HEK293T (cell line): ENCODE measurements around the gene CAMKMT.

Experiments used
- CTBP1 ChIP-seq: fragments of 450-650 bp; IDR thresholded peaks from 2 replicates; pipeline ENCODE4 v1.6.1; 2016; ENCODE audit warnings: borderline replicate concordance
- ELF4 ChIP-seq: fragments of 450-650 bp; IDR thresholded peaks from 2 replicates; pipeline ENCODE4 v1.6.1; 2017; ENCODE audit warnings: antibody characterized with exemption
- FOXM1 ChIP-seq: fragments of 450-650 bp; IDR thresholded peaks from 2 replicates; pipeline ENCODE4 v1.6.1; 2017; ENCODE audit warnings: mild to moderate bottlenecking, borderline replicate concordance
- HDGF ChIP-seq: fragments of 450-650 bp; IDR thresholded peaks from 2 replicates; pipeline ENCODE4 v1.6.1; 2017; ENCODE audit warnings: antibody characterized with exemption, borderline replicate concordance
- L3MBTL2 ChIP-seq: fragments of 450-650 bp; conservative IDR thresholded peaks from 2 replicates; pipeline ENCODE4 v1.6.1; 2016; ENCODE audit warnings: mild to moderate bottlenecking
- LEF1 ChIP-seq: fragments of 450-650 bp; IDR thresholded peaks from 2 replicates; pipeline ENCODE4 v1.6.1; 2017; ENCODE audit warnings: mild to moderate bottlenecking, borderline replicate concordance
- NFRKB ChIP-seq: fragments of 450-650 bp; IDR thresholded peaks from 2 replicates; pipeline ENCODE4 v1.6.1; 2016; ENCODE audit warnings: mild to moderate bottlenecking, moderate library complexity
- PKNOX1 ChIP-seq: fragments of 450-650 bp; IDR thresholded peaks from 2 replicates; pipeline ENCODE4 v1.6.1; 2016
- SP1 ChIP-seq: fragments of 450-650 bp; IDR thresholded peaks from 2 replicates; pipeline ENCODE4 v1.6.1; 2017
- SUZ12 ChIP-seq: fragments of 450-650 bp; IDR thresholded peaks from 2 replicates; pipeline ENCODE4 v1.6.1; 2016; ENCODE audit warnings: mild to moderate bottlenecking

DNA sequence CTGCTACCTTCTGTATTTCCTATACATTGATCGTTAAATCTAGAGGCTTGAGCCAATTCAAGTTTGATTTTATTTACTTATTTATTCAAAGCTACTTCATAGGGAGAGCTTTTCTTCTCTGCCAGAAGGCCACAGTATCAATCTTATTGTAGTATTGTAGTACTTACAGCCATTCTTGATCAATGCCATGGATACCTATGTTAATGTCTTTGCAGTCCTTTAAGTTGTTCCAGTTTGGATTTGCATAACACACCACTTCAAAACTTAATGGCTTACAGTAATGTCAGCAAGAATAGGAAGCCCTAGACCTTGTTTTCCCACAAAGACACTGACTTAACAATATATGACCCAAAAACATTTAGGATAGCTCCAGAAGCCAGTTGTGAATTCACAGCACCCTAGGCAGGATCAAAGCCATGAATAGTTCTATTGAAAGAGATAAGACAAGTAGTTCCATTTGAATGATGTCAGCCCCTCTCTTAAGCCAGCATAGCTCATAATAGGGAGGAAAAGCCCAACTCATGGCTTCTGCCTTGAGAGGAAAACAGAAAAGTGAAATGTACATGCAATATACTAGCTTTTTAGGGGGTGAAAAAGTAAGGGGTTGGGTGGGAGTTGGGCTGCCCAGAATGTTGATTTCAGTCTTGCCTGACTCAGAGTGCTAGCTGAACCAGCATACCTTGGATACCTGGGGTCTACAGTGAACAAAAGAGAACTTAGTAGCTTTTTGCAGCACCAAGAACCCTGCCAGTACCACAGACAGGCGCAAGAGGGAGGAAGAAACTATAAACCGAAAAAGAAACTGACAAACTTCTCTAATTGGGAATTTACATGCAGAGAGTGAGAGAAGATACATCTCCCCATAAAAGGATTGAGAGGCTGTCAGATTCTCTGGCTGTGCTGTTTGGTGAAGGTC is 101.4 kb downstream of the CAMKMT start:
- no peak for TF ChIP-seq NFRKB
- TF ChIP-seq SP1 = no peak
- no peak for TF ChIP-seq FOXM1
- TF ChIP-seq ELF4 = no peak
- TF ChIP-seq SUZ12 = no peak
- TF ChIP-seq PKNOX1 = no peak
- TF ChIP-seq CTBP1 = no peak
- no peak for TF ChIP-seq L3MBTL2
- TF ChIP-seq HDGF = no peak
- TF ChIP-seq LEF1 = no peak
